HepG2 (cell line): Measurements from ENCODE around the gene FGD4. TPM values are rescaled to one million over a fixed set of nuclear protein-coding genes. Genes with fewer than 3 reads are reported as not detected.

Experiments used
- ZNF281 ChIP-seq: sonication (generic); formaldehyde crosslinking; IDR thresholded peaks from 2 replicates; pipeline ENCODE4 v1.4.0; 2020; ENCODE audit warnings: missing genetic modification reagents, borderline replicate concordance
- polyA plus RNA-seq, 8 experiments: library from polyadenylated mRNA; depleted of rRNA in 3 of 8; stranded (reverse) in 7 of 8; unstranded in 1 of 8; fragments of >200 nt; fragmentation: Illumina TruSeq in 4 of 8; extraction: Trizol in 4 of 8; gene quantifications; 2 replicates each; pipeline versions ENCODE4 v1.2.1 to v1.2.3, GENCODE V29; 2011 to 2016; ENCODE audit warnings: low read depth in 4 of 8, missing spikeins in 1 of 8, mixed read lengths in 1 of 8; ENCODE audit not compliant: insufficient read depth in 1 of 8
- total RNA-seq, 5 experiments: library from RNA; depleted of rRNA; stranded (reverse); fragments of >200 nt; fragmentation: Illumina TruSeq; extraction: Trizol; gene quantifications; 2 replicates each; pipeline ENCODE4 v1.2.3, GENCODE V29; 2016; ENCODE audit warnings: low read depth in 1 of 5
- TF ChIP-seq, protein P1 (sequence below): sonication (generic); formaldehyde crosslinking; IDR thresholded peaks from 2 replicates; pipeline ENCODE4 v1.5.0; 2020; ENCODE audit warnings: mild to moderate bottlenecking, missing genetic modification reagents
- TF ChIP-seq, protein P2 (sequence below), 2 experiments: fragments of 450-650 bp in 1 of 2; sonication (generic) in 1 of 2; formaldehyde crosslinking in 1 of 2; IDR thresholded peaks; 2 replicates each; pipeline versions ENCODE4 v1.6.1 to v1.8.0; 2016 to 2022; ENCODE audit warnings: antibody characterized with exemption in 1 of 2, mild to moderate bottlenecking in 1 of 2, missing genetic modification reagents in 1 of 2

Gene FGD4
- total and polyA plus RNA-seq, 2 of the 13 experiments (the other 11 are each of a cell fraction or from before 2014, with no cell fraction given): 4.6 to 6.6 TPM

GRCh38 chr12:32357601-32358249, 41.6 kb upstream of the FGD4 start (continued):
- TF ChIP-seq, protein P1, sequence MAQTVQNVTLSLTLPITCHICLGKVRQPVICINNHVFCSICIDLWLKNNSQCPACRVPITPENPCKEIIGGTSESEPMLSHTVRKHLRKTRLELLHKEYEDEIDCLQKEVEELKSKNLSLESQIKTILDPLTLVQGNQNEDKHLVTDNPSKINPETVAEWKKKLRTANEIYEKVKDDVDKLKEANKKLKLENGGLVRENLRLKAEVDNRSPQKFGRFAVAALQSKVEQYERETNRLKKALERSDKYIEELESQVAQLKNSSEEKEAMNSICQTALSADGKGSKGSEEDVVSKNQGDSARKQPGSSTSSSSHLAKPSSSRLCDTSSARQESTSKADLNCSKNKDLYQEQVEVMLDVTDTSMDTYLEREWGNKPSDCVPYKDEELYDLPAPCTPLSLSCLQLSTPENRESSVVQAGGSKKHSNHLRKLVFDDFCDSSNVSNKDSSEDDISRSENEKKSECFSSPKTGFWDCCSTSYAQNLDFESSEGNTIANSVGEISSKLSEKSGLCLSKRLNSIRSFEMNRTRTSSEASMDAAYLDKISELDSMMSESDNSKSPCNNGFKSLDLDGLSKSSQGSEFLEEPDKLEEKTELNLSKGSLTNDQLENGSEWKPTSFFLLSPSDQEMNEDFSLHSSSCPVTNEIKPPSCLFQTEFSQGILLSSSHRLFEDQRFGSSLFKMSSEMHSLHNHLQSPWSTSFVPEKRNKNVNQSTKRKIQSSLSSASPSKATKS (CRISPR knock-in tag): no peak
- TF ChIP-seq, protein P2, sequence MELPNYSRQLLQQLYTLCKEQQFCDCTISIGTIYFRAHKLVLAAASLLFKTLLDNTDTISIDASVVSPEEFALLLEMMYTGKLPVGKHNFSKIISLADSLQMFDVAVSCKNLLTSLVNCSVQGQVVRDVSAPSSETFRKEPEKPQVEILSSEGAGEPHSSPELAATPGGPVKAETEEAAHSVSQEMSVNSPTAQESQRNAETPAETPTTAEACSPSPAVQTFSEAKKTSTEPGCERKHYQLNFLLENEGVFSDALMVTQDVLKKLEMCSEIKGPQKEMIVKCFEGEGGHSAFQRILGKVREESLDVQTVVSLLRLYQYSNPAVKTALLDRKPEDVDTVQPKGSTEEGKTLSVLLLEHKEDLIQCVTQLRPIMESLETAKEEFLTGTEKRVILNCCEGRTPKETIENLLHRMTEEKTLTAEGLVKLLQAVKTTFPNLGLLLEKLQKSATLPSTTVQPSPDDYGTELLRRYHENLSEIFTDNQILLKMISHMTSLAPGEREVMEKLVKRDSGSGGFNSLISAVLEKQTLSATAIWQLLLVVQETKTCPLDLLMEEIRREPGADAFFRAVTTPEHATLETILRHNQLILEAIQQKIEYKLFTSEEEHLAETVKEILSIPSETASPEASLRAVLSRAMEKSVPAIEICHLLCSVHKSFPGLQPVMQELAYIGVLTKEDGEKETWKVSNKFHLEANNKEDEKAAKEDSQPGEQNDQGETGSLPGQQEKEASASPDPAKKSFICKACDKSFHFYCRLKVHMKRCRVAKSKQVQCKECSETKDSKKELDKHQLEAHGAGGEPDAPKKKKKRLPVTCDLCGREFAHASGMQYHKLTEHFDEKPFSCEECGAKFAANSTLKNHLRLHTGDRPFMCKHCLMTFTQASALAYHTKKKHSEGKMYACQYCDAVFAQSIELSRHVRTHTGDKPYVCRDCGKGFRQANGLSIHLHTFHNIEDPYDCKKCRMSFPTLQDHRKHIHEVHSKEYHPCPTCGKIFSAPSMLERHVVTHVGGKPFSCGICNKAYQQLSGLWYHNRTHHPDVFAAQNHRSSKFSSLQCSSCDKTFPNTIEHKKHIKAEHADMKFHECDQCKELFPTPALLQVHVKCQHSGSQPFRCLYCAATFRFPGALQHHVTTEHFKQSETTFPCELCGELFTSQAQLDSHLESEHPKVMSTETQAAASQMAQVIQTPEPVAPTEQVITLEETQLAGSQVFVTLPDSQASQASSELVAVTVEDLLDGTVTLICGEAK (IDR thresholded peaks at IDR 0.05): no peak
- TF ChIP-seq, protein P2 (CRISPR knock-in tag; IDR thresholded peaks at IDR 0.05): no peak
- TF ChIP-seq ZNF281: no peak
